Keratinocyte (primary cell): ENCODE measurements around the gene GALNS. TPM values are rescaled to one million over a fixed set of nuclear protein-coding genes. Genes with fewer than 3 reads are reported as not detected.

Experiments used
- DNase-seq: peaks from one replicate; pipeline ENCODE4 v3.0.0-alpha.2; 2011; ENCODE audit warnings: low read depth, missing footprints, low spot score
- FAIRE-seq: peaks from 2 replicates; lab custom pipeline; 2011; peaks lifted over from hg19 to GRCh38; lab: Jason Lieb, UNC
- H2AFZ ChIP-seq: 2 replicates; pipeline ENCODE4 v1.6.0; 2012; ENCODE audit warnings: low read length, control low read depth, inconsistent platforms; ENCODE audit not compliant: control insufficient read depth
- H3K27ac ChIP-seq: 2 replicates; pipeline ENCODE4 v1.5.1; 2011; ENCODE audit warnings: low read length; ENCODE audit not compliant: control insufficient read depth, insufficient read depth
- H3K27me3 ChIP-seq: 3 replicates; pipeline ENCODE4 v1.6.0; 2011; ENCODE audit warnings: low read length; ENCODE audit not compliant: control insufficient read depth, insufficient read depth; ENCODE audit errors: extremely low read depth
- H3K36me3 ChIP-seq, 2 experiments: 2 replicates in 1 of 2; 3 replicates in 1 of 2; pipeline ENCODE4 v1.5.1; 2011; ENCODE audit warnings: low read length in 2 of 2, mild to moderate bottlenecking in 1 of 2; ENCODE audit not compliant: control insufficient read depth in 2 of 2, insufficient read depth in 2 of 2; ENCODE audit errors: extremely low read depth in 1 of 2
- H3K4me1 ChIP-seq: 3 replicates; pipeline ENCODE4 v1.5.1; 2011; ENCODE audit warnings: low read length; ENCODE audit not compliant: control insufficient read depth, insufficient read depth; ENCODE audit errors: extremely low read depth
- H3K4me2 ChIP-seq: 3 replicates; pipeline ENCODE4 v1.6.0; 2011; ENCODE audit warnings: low read depth, low read length; ENCODE audit not compliant: control insufficient read depth, insufficient read depth; ENCODE audit errors: extremely low read depth
- H3K4me3 ChIP-seq, 3 experiments: fragments of 200-600 bp in 1 of 3; sonication (generic) in 1 of 3; 2 replicates in 2 of 3; 3 replicates in 1 of 3; pipeline ENCODE4 v1.5.1; 2011 to 2016; ENCODE audit warnings: low read length in 3 of 3, mild to moderate bottlenecking in 3 of 3, control low read depth in 2 of 3, inconsistent platforms in 1 of 3, low read depth in 1 of 3, mixed read lengths in 1 of 3, mixed run types in 1 of 3, moderate library complexity in 1 of 3; ENCODE audit not compliant: control insufficient read depth in 2 of 3, insufficient read depth in 2 of 3; ENCODE audit errors: extremely low read depth in 1 of 3
- H3K79me2 ChIP-seq: 2 replicates; pipeline ENCODE4 v1.6.0; 2012; ENCODE audit warnings: low read length; ENCODE audit not compliant: control insufficient read depth, insufficient read depth
- H3K9ac ChIP-seq: 3 replicates; pipeline ENCODE4 v1.6.0; 2011; ENCODE audit warnings: low read length; ENCODE audit not compliant: control insufficient read depth, insufficient read depth; ENCODE audit errors: extremely low read depth
- H3K9me1 ChIP-seq: 3 replicates; pipeline ENCODE4 v1.6.0; 2011; ENCODE audit warnings: low read length; ENCODE audit not compliant: control insufficient read depth, insufficient read depth; ENCODE audit errors: extremely low read depth
- H3K9me3 ChIP-seq: 2 replicates; pipeline ENCODE4 v1.5.1; 2012; ENCODE audit warnings: low read depth, low read length; ENCODE audit not compliant: control insufficient read depth
- H4K20me1 ChIP-seq: 3 replicates; pipeline ENCODE4 v1.6.0; 2011; ENCODE audit warnings: low read length; ENCODE audit not compliant: control insufficient read depth, insufficient read depth; ENCODE audit errors: extremely low read depth
- EZH2 ChIP-seq: IDR thresholded peaks from one replicate; pipeline ENCODE4 v1.6.1; 2012; ENCODE audit warnings: inconsistent platforms, mild to moderate bottlenecking, low read length, moderate library complexity
- dilution Hi-C: fragments of 300-500 bp; cut with MboI; formaldehyde crosslinking; loops from one replicate; pipeline ENCODE4 v1.7.0; 2020; ENCODE audit warnings: low sequenced_read_pairs; ENCODE audit not compliant: extremely low pct_ligation_motif_present
- polyA plus RNA-seq, 5 experiments: library from polyadenylated mRNA; depleted of rRNA in 3 of 5; stranded (reverse) in 3 of 5; stranded (forward) in 1 of 5; unstranded in 1 of 5; fragments of >200 nt; gene quantifications; 1 replicate in 1 of 5; 2 replicates in 3 of 5; 3 replicates in 1 of 5; pipeline versions ENCODE4 v1.2.1 to v1.2.3, GENCODE V29; 2011 to 2012; ENCODE audit warnings: missing spikeins in 2 of 5, low read depth in 1 of 5, low replicate concordance in 1 of 5
- TF ChIP-seq, protein P1 (sequence below), 3 experiments: IDR thresholded peaks in 1 of 3; conservative IDR thresholded peaks in 1 of 3; optimal IDR thresholded peaks in 1 of 3; 2 replicates in 2 of 3; 3 replicates in 1 of 3; pipeline versions ENCODE3 to v1.5.1; 2011; ENCODE audit warnings: low read length in 3 of 3, mild to moderate bottlenecking in 3 of 3, moderate library complexity in 2 of 3, control low read depth in 1 of 3, inconsistent platforms in 1 of 3; ENCODE audit not compliant: insufficient read depth in 2 of 3; ENCODE audit errors: extremely low read depth in 1 of 3

The GALNS gene
- polyA plus RNA-seq, 1 donor (not counting 4 experiments of a cell fraction or from before 2014, with no cell fraction given), result 8.3 TPM

DNA sequence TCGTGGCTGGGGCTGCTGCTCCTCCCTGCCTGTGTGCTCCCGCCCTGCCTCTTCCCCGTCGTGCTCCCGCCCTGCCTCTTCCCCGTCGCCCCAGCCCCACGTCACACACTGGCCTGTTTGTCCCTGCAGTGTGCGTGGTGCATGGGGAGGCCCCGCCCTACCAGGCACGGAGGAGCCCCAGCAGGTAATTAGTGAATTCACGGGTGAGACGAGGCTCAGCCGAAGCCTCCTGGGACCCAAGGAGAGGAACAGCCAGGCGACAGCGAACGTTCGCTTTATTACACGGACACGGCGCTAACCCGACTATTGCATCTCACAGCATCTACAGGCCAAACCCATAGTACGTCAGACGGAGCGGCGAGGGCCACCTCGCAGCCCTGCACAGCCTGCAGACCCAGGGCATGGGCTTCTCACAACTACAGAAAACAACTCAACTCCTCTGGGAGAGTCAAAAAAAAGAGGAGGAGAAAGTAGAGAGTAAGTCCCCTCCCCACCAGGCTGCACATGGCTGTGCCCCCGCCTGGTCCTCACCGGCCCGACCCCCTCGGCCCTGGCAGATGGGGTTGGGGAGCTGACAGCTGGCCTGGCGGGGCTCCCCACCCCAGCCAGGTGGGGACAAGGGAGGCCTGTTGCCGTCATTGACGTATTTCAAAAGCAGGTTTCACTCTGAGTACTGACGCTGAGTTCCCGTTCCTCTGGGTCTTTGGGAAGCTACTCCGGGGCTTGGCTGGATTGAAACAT lies 14.0 kb upstream of the GALNS start:
- Histone ChIP-seq H3K4me2 (no peak overlapping the region), H3K9ac (no peak overlapping the region), H3K4me1 (no peaks in the 10 kb centered on the region), H3K36me3 (no peaks in the 10 kb centered on the region), H2AFZ (no peak overlapping the region), H4K20me1 (no peaks in the 10 kb centered on the region), H3K27me3 (peaks cover 43% of the 10 kb centered on the region), H3K79me2 (no peaks in the 10 kb centered on the region), H3K4me3 (no peak overlapping the region), H3K9me1 (no peaks in the 10 kb centered on the region), H3K27ac (no peak overlapping the region), H3K9me3 (no peaks in the 10 kb centered on the region)
- dilution Hi-C loops, result no loop called here
- DNase-seq (no peak), FAIRE-seq (no peak)
- TF ChIP-seq EZH2, result no peak
- TF ChIP-seq, protein P1, sequence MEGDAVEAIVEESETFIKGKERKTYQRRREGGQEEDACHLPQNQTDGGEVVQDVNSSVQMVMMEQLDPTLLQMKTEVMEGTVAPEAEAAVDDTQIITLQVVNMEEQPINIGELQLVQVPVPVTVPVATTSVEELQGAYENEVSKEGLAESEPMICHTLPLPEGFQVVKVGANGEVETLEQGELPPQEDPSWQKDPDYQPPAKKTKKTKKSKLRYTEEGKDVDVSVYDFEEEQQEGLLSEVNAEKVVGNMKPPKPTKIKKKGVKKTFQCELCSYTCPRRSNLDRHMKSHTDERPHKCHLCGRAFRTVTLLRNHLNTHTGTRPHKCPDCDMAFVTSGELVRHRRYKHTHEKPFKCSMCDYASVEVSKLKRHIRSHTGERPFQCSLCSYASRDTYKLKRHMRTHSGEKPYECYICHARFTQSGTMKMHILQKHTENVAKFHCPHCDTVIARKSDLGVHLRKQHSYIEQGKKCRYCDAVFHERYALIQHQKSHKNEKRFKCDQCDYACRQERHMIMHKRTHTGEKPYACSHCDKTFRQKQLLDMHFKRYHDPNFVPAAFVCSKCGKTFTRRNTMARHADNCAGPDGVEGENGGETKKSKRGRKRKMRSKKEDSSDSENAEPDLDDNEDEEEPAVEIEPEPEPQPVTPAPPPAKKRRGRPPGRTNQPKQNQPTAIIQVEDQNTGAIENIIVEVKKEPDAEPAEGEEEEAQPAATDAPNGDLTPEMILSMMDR (optimal IDR thresholded peaks at IDR 0.05 in 1 of 3, IDR thresholded peaks at IDR 0.05 in 1 of 3, conservative IDR thresholded peaks at IDR 0.05 in 1 of 3; ENCODE audit: extremely low read depth in 1 of 3, insufficient read depth in 2 of 3, low read length in 3 of 3), result no peak

DNA sequence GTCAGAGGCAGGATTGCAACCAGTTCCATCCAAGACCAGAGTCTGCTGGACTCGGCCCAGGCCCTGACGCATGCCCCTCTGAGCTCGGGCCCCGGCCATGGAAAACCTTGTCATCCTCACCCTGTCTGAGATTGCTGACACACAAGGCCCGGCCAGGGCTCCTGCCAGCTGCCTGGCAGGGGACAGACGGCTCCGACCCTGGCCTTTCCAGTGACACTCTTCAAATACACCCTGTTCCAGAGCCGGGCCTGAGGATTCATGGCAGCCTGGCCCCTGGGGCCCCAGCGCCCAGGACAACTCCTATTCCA lies 12.9 kb upstream of the GALNS start:
- no peak overlapping the region for H3K9ac ChIP-seq
- H3K79me2 ChIP-seq, result no peaks in the 10 kb centered on the region
- no peak overlapping the region for H2AFZ ChIP-seq
- peaks cover 43% of the 10 kb centered on the region for H3K27me3 ChIP-seq
- no peaks in the 10 kb centered on the region for H4K20me1 ChIP-seq
- dilution Hi-C loops, result no loop called here
- H3K4me1 ChIP-seq, result no peaks in the 10 kb centered on the region
- DNase-seq (no peak), FAIRE-seq (no peak)
- H3K27ac ChIP-seq, result no peak overlapping the region
- no peak overlapping the region for H3K4me2 ChIP-seq
- TF ChIP-seq EZH2, result no peak
- TF ChIP-seq, protein P1 (optimal IDR thresholded peaks at IDR 0.05 in 1 of 3, IDR thresholded peaks at IDR 0.05 in 1 of 3, conservative IDR thresholded peaks at IDR 0.05 in 1 of 3; ENCODE audit: extremely low read depth in 1 of 3, insufficient read depth in 2 of 3, low read length in 3 of 3), result no peak
- no peaks in the 10 kb centered on the region for H3K36me3 ChIP-seq
- no peaks in the 10 kb centered on the region for H3K9me3 ChIP-seq
- H3K9me1 ChIP-seq, result no peaks in the 10 kb centered on the region
- H3K4me3 ChIP-seq, result no peak overlapping the region
